ENCODE measurements around the gene ADAMTS2.
"Not testable (repeated sequence)": the region's sequence is repeated elsewhere in the genome, so short reads cannot be mapped to it uniquely, and the experiment has no call there.

Gene ADAMTS2

GRCh38 chr5:179290681-179291540 lies 54.4 kb downstream of the ADAMTS2 start:
- no peaks in the 10 kb centered on the region for H3K4me1 ChIP-seq (ENCODE audit: control insufficient read depth, insufficient read depth, low read length)
- H3K9me3 ChIP-seq (ENCODE audit: control insufficient read depth, low read length): no peaks in the 10 kb centered on the region
- H3K9ac ChIP-seq (ENCODE audit: low read length): no peak overlapping the region
- no peaks in the 10 kb centered on the region for H3K36me3 ChIP-seq (ENCODE audit: control insufficient read depth, insufficient read depth, low read length)
- no peak overlapping the region for H3K4me3 ChIP-seq (ENCODE audit: low read length)
- H3K27me3 ChIP-seq (ENCODE audit: control insufficient read depth, insufficient read depth, low read length): no peaks in the 10 kb centered on the region

- Histone ChIP-seq H3K9ac (ENCODE audit: low read length) (no peak overlapping the region), H3K9me3 (ENCODE audit: control insufficient read depth, low read length) (no peaks in the 10 kb centered on the region), H3K4me1 (ENCODE audit: control insufficient read depth, insufficient read depth, low read length) (no peaks in the 10 kb centered on the region), H3K4me3 (ENCODE audit: low read length) (no peak overlapping the region), H3K36me3 (ENCODE audit: control insufficient read depth, insufficient read depth, low read length) (no peaks in the 10 kb centered on the region), H3K27me3 (ENCODE audit: control insufficient read depth, insufficient read depth, low read length) (no peaks in the 10 kb centered on the region)
Observed at GRCh38 chr5:179289756-179290385, 55.4 kb downstream of the ADAMTS2 start.

- Histone ChIP-seq H3K9ac (ENCODE audit: low read length) (no peak overlapping the region), H3K9me3 (ENCODE audit: control insufficient read depth, low read length) (no peaks in the 10 kb centered on the region), H3K36me3 (ENCODE audit: control insufficient read depth, insufficient read depth, low read length) (no peaks in the 10 kb centered on the region), H3K4me3 (ENCODE audit: low read length) (no peak overlapping the region), H3K4me1 (ENCODE audit: control insufficient read depth, insufficient read depth, low read length) (no peaks in the 10 kb centered on the region), H3K27me3 (ENCODE audit: control insufficient read depth, insufficient read depth, low read length) (no peaks in the 10 kb centered on the region)
Observed at GRCh38 chr5:179288809-179289185, 56.5 kb downstream of the ADAMTS2 start.

- H3K9ac ChIP-seq (ENCODE audit: low read length): no peak overlapping the region
- no peaks in the 10 kb centered on the region for H3K4me1 ChIP-seq (ENCODE audit: control insufficient read depth, insufficient read depth, low read length)
- H3K9me3 ChIP-seq (ENCODE audit: control insufficient read depth, low read length): no peaks in the 10 kb centered on the region
- H3K36me3 ChIP-seq (ENCODE audit: control insufficient read depth, insufficient read depth, low read length): no peaks in the 10 kb centered on the region
- H3K27me3 ChIP-seq (ENCODE audit: control insufficient read depth, insufficient read depth, low read length): no peaks in the 10 kb centered on the region
- no peak overlapping the region for H3K4me3 ChIP-seq (ENCODE audit: low read length)
Observed at GRCh38 chr5:179288101-179288808, 57.0 kb downstream of the ADAMTS2 start.

- Histone ChIP-seq H3K9ac (ENCODE audit: low read length) (no peak overlapping the region), H3K4me3 (ENCODE audit: low read length) (no peak overlapping the region), H3K4me1 (ENCODE audit: control insufficient read depth, insufficient read depth, low read length) (no peaks in the 10 kb centered on the region), H3K27me3 (ENCODE audit: control insufficient read depth, insufficient read depth, low read length) (no peaks in the 10 kb centered on the region), H3K36me3 (ENCODE audit: control insufficient read depth, insufficient read depth, low read length) (no peaks in the 10 kb centered on the region), H3K9me3 (ENCODE audit: control insufficient read depth, low read length) (no peaks in the 10 kb centered on the region)
Observed at GRCh38 chr5:179287631-179288030, 57.6 kb downstream of the ADAMTS2 start.

- H3K4me1 ChIP-seq (ENCODE audit: control insufficient read depth, insufficient read depth, low read length): no peaks in the 10 kb centered on the region
- no peaks in the 10 kb centered on the region for H3K36me3 ChIP-seq (ENCODE audit: control insufficient read depth, insufficient read depth, low read length)
- no peaks in the 10 kb centered on the region for H3K9me3 ChIP-seq (ENCODE audit: control insufficient read depth, low read length)
- H3K4me3 ChIP-seq (ENCODE audit: low read length): no peak overlapping the region
- no peak overlapping the region for H3K9ac ChIP-seq (ENCODE audit: low read length)
- H3K27me3 ChIP-seq (ENCODE audit: control insufficient read depth, insufficient read depth, low read length): no peaks in the 10 kb centered on the region
Observed at GRCh38 chr5:179287071-179287470, 58.2 kb downstream of the ADAMTS2 start.

- not testable (repeated sequence) for H3K9ac ChIP-seq (ENCODE audit: low read length); H3K9me3 ChIP-seq (ENCODE audit: control insufficient read depth, low read length); H3K4me3 ChIP-seq (ENCODE audit: low read length); H3K36me3 ChIP-seq (ENCODE audit: control insufficient read depth, insufficient read depth, low read length); H3K4me1 ChIP-seq (ENCODE audit: control insufficient read depth, insufficient read depth, low read length); H3K27me3 ChIP-seq (ENCODE audit: control insufficient read depth, insufficient read depth, low read length)
Observed at GRCh38 chr5:179285776-179286162, 59.5 kb downstream of the ADAMTS2 start.

GRCh38 chr5:179284751-179285631 lies 60.3 kb downstream of the ADAMTS2 start:
- H3K4me3 ChIP-seq (ENCODE audit: low read length): no peak overlapping the region

GRCh38 chr5:179283908-179284307 lies 61.4 kb downstream of the ADAMTS2 start:
- not testable (repeated sequence) for H3K4me3 ChIP-seq (ENCODE audit: low read length); H3K9ac ChIP-seq (ENCODE audit: low read length); H3K36me3 ChIP-seq (ENCODE audit: control insufficient read depth, insufficient read depth, low read length); H3K27me3 ChIP-seq (ENCODE audit: control insufficient read depth, insufficient read depth, low read length); H3K9me3 ChIP-seq (ENCODE audit: control insufficient read depth, low read length); H3K4me1 ChIP-seq (ENCODE audit: control insufficient read depth, insufficient read depth, low read length)

More at GRCh38 chr5:179284751-179285631, 60.3 kb downstream of the ADAMTS2 start:
- H3K9ac ChIP-seq (ENCODE audit: low read length): no peak overlapping the region
- no peaks in the 10 kb centered on the region for H3K27me3 ChIP-seq (ENCODE audit: control insufficient read depth, insufficient read depth, low read length)
- H3K4me1 ChIP-seq (ENCODE audit: control insufficient read depth, insufficient read depth, low read length): no peaks in the 10 kb centered on the region
- no peaks in the 10 kb centered on the region for H3K9me3 ChIP-seq (ENCODE audit: control insufficient read depth, low read length)
- H3K36me3 ChIP-seq (ENCODE audit: control insufficient read depth, insufficient read depth, low read length): no peaks in the 10 kb centered on the region

- Histone ChIP-seq H3K4me3 (ENCODE audit: low read length) (no peak overlapping the region), H3K27me3 (ENCODE audit: control insufficient read depth, insufficient read depth, low read length) (no peaks in the 10 kb centered on the region), H3K9me3 (ENCODE audit: control insufficient read depth, low read length) (no peaks in the 10 kb centered on the region), H3K9ac (ENCODE audit: low read length) (no peak overlapping the region), H3K36me3 (ENCODE audit: control insufficient read depth, insufficient read depth, low read length) (no peaks in the 10 kb centered on the region), H3K4me1 (ENCODE audit: control insufficient read depth, insufficient read depth, low read length) (no peaks in the 10 kb centered on the region)
Observed at GRCh38 chr5:179281694-179282093, 63.6 kb downstream of the ADAMTS2 start.

GRCh38 chr5:179280095-179280490 lies 65.2 kb downstream of the ADAMTS2 start:
- Histone ChIP-seq H3K9ac (ENCODE audit: low read length) (no peak overlapping the region), H3K27me3 (ENCODE audit: control insufficient read depth, insufficient read depth, low read length) (no peaks in the 10 kb centered on the region), H3K36me3 (ENCODE audit: control insufficient read depth, insufficient read depth, low read length) (no peaks in the 10 kb centered on the region), H3K4me3 (ENCODE audit: low read length) (no peak overlapping the region), H3K9me3 (ENCODE audit: control insufficient read depth, low read length) (no peaks in the 10 kb centered on the region), H3K4me1 (ENCODE audit: control insufficient read depth, insufficient read depth, low read length) (peaks cover 4% of the 10 kb centered on the region)
